Cerebellar cortex (tissue), 1 donor: Measurements from ENCODE around the gene NLE1.
"Not testable (repeated sequence)": the region's sequence is repeated elsewhere in the genome, so short reads cannot be mapped to it uniquely, and the experiment has no call there.

Experiments used
- DNase-seq: peaks from one replicate; pipeline ENCODE4 v3.0.0-alpha.2; 2015; ENCODE audit warnings: low spot score

The NLE1 gene

DNA sequence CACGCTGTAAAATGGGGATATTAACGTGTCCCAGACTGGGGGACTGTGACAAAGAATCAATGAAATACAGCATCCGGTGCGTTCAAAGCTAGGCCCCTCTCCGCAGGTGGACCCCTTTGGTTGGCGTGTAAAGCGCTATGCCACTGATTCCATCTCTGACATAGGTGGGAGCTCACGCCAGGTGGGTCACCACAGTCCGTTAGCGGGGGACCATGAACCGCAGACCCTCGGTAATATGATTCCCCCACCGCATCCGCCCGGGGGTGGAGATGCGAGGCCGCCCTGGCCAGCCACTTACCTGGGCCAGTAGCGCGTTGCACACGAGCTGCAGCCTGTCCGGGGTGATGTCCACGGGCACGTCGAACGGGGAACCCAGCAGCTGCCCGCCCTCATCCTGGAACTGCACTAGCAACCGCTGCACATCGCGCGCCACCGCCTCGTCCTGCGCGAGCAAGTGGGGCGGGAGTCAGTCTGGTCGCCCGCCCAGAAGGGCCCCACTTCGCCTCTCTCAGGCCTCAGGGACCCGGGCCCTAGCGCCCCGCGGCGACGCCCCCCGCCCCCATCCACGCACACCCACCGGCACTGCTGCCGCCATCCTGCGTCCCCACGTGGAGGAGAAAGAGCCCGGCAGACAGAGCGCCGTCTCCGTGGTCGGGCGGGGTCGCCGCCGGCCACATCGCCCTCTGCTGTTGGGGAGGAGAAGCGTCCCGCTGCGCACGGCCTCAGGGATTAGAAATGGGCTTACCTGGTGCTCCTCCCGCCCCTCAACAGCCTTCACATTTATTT is at the start of gene NLE1:
NLE1 (minus strand) TSS at position 623 of the 786 bp plus-strand sequence; CDS start at position 595, 28 bp downstream.
- peak; percentile 75 for DNase-seq

DNA sequence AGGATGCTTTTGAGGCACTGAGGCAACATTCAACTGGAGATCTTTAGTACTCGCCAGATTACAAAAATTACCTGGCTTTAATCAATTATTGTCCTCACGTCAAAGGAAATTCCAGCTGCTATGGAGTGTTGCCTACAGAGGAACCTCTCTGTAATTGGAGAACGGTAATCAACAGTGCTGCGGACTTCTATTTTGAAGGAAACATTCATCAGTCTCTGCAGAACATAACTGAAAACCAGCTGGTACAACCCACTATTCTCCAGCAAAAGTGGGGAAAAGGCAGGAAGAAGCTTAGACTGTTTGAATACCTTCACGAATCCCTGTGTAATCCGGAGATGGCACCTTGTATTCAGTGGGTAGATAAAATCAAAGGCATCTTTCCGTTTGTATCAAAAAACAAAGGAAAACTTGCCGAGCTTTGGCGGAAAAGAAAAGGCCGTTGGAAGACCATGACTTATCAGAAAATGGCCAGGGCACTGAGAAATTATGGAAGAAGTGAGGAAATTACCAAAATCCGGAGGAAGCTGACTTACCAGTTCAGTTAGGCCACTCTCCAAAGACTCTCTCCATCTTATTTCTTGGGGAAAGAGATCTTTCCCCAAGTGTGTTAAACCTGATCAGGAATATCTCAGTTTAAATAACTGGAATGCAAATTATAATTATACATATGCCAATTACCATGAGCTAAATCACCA is 49.0 kb upstream of the NLE1 start:
- no peak for DNase-seq

DNA sequence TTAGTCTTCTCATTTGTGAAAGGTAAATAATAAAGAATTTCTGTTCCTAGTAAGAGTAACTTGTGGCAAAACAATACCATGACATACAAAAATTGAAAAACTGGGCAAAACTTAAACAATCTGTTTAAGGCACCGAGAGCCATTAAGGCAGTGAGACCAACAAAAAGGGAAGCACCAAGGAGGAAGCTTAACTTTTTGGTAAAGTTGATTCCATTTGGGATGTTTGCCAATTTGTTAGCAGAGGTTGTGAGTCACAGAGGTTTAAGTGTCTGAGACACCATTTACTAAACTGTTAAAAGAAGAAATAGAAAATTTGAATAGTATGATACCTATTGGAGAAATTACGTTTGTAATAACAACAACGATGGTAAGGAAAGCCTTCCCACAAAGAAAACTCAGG is 47.2 kb upstream of the NLE1 start:
- DNase-seq: no peak

DNA sequence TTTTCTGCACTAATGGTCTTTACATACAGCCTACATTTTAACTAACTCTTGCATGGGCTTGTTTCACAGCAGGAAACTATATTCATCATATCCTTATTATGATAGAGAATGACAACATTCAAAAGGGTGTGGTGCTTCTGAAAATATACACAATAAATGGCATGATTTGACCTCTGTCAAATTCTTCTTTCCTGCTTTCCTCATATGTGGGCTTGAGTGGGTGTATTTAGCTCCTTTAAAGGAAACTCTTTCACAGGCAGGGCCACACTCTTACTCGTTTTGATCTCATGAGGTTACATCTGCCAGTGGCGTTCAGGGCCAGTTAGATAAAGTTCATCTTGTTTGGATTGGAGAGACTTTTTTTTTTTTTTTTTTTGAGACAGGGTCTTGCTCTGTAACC is 46.0 kb upstream of the NLE1 start:
- DNase-seq: no peak

DNA sequence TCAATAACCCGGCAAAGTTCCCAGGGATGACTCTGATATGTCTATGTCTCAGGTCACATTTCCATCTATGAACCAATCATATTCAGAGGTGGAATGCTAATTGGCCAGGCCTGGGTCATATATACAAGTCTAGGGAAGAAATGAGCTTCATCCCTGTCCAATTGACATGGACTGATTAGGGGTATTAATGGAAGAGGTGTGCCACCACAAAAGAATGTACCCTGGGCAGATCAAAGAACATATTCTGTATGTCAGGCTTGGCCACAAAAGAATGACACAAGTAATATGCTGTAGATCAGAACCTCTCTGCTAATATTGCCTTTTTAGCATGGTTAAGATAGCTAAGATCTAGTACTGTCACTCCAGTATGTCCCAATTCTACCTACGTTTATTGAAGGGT is 45.4 kb upstream of the NLE1 start:
- no peak for DNase-seq

DNA sequence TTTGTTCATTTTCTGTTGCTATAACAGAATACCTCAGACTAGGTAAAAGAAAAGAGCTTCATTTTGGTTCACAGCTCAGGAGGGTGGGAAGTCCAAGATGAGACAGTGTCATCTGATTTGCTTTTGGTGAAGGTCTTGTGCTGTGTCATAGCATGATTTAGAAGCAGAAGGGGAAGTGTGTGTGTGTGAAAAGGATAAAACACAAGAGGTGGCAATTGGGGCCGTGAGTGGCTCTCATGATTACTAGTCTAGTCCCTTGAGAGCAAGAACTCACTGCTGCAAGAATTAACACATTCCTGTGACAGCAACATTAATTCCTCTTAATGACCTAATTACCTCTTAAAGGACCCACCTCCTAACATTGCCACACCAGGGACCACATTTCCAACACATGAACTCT is 43.7 kb upstream of the NLE1 start:
- no peak for DNase-seq

DNA sequence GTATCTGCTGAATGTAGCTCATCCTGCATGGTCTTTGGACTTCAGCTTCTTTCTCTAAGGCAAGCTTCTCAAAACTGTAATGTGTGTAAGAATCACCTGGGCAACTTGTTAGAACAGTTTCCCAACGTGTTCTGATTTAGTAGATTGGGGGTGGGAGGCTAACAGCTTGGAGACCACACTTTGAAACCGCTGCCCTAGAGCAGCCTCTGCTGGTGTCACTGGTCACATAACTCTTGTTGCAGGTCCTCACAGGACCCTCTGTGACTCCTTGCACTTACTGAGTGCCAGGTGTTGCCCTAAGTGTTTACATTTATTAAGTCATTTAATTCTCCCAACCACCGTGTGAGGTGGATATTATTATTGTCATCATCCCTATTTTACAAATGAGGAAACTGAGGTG is 42.2 kb upstream of the NLE1 start:
- no peak for DNase-seq

DNA sequence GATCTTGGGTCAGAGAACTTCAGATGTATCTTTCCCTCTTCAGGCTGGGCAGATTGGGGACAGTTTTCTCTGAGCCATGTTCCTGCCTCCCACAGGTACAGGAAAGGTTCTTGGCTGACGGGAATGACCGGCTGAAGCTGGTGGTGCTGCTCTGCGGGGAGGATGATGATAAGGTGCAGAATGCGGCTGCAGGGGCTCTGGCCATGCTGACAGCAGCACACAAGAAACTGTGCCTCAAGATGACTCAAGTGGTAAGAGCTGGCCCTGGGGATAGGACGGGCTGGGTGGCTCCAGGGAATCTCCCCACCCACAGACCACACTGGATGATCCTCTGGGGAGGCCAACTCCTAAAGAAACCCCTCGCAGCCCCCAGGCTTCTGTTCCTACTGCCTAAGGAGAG is 41.2 kb upstream of the NLE1 start:
- DNase-seq: no peak

DNA sequence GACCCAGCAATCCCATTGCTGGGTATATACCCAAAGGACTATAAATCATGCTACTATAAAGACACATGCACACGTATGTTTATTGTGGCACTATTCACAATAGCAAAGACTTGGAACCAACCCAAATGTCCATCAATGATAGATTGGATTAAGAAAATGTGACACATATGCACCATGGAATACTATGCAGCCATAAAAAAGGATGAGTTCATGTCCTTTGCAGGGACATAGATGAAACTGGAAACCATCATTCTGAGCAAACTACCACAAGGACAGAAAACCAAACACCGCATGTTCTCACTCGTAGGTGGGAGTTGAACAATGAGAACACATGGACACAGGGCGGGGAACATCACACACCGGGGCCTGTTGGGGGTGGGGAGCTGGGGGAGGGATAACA is 37.3 kb upstream of the NLE1 start:
- not testable (repeated sequence) for DNase-seq

DNA sequence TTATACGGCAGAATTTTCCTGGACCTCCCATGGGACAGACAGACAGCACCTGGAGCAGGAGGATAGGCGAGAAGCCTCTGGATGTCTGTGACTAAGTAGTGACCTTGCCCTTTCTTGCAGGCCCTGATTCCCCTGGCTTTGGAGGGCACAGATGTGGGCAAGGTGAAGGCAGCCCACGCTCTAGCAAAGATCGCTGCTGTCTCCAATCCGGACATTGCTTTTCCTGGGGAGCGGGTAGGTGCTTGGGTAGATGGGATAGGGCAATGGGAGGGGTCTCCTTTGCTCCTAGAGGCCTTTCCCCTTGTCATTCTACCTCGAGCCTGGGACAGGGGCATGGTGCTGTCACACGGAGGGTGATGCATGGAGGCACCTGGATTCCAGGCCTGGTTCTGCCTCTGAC is 34.8 kb upstream of the NLE1 start:
- no peak for DNase-seq

DNA sequence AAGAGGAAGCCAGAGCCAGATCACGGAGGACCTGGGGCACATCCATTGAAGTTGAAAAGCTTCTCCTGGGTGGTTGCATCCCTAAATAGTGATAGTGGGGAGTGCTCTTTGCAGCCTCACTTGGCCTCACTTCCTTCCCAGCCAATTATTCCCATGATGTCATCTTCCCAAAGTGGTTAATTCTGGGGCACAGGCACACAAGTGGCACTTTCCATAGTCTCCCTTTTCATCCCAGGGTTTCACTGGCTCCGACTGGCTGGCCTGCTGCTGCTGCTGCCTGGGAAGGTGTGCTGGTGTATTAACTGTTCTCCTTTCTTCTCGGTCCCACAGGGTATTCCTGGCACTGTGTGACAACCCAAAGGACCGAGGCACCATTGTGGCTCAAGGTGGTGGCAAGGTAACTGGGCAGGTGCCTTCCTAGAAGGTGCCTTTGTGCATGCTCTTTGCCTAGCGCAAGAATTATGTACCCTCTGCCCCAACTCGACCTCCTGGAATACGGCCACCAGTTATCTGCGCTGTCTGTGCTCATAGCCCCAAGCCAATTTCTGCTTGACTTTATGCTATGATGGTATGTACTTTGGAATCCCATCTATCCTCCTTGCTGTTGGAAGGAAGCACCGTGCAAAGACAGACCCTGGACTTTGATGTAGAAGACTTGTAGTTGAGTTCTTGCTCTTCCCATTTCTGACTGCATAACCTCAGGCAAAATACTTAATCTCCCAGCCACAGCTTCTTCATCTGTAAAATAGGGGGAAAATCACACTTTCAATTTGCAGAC is 33.7 kb upstream of the NLE1 start:
- DNase-seq: no peak

DNA sequence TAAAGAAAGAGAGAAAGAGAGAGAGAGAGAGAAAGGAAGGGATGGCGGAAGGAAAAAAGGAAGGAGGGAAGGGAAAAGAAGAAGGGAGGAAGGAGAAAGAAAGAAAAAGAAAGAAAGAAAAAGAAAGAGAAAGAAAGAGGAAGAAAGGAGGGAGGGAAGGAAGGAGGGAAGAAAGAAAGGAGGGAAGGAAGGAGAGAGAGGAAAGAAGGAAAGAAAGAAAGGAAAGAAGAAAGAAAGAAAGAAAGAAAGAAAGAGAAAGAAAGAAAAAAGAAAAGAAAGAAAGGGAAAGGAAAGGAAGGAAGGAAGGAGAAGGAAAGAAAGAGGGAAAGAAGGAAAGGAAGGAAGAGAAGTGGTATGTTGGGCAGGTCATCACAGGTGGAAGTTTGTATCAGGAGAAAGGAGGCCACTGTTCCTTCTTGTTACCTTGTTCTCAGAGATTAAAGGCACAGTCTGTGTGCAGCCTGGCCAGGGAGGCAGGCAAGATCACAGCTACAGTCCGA is 32.8 kb upstream of the NLE1 start:
- DNase-seq: no peak

DNA sequence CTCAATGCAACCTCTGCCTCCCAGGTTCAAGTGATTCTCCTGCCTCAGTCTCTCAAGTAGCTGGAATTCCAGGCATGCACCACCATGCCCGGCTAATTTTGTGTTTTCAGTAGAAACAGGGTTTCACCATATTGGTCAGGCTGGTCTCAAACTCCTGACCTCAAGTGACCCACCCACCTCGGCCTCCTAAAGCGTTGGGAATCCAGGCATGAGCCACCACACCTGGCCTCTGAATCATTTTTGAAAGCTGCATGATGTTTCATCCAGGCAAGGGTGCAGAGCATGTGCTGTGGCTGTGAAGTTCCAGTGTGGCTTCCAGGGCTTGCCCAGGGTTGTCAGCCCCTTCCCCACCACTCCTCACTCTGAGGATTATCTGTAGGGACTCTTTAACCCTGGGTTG is 30.2 kb upstream of the NLE1 start:
- not testable (repeated sequence) for DNase-seq

DNA sequence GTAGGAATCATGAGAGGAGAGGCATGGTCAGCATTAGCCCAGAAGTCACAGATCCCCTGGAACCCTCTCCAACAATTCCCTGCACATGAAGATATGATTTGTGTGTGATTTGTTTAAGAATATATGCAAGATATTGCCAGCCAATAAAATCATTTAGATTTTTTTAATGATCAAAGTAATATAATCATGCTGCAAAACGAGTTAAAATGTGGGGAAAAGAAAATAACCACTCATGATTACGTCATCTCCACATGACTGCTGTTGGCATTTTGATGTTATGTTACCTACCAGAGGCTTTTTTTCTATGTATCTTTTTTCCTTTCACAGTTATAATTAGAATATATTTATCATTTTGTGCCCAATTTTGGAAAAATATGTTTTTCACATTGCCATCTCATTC is 29.7 kb upstream of the NLE1 start:
- DNase-seq: no peak

DNA sequence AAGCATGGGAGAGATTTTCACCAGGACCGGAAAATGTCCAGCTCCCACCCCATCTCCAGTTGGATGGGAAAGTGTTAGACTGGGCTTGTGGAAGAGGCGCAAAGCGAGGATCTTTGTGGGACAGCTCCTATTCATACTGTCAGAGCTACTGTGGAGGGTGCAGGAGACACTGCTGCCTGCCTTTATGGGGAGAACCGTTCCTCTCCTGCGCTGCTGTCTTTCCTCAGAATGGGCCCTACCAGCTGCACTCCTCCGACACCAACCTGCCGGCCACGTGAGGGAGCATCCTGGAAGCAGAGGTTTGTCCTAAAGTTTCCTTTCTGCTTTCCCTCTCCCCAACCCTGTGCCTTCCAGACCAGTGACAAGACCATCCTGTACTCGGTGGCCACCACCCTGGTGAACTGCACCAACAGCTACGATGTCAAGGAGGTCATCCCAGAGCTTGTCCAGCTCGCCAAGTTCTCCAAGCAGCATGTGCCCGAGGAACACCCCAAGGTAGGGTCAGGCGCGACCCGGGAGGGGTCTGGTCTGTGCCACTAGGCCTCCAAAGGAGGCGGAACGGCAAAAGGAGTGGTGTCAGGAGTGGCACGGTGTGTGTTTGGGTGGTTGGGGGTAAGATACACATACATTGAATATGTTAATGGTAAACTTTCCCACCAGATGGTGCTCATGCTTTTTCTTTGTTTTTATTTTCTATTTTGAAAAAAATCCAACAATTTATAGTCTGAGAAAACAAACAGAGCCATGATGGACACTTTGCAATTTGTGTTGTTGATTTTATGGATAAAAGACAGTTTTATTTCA is 29.1 kb upstream of the NLE1 start:
- DNase-seq: peak; percentile 1

DNA sequence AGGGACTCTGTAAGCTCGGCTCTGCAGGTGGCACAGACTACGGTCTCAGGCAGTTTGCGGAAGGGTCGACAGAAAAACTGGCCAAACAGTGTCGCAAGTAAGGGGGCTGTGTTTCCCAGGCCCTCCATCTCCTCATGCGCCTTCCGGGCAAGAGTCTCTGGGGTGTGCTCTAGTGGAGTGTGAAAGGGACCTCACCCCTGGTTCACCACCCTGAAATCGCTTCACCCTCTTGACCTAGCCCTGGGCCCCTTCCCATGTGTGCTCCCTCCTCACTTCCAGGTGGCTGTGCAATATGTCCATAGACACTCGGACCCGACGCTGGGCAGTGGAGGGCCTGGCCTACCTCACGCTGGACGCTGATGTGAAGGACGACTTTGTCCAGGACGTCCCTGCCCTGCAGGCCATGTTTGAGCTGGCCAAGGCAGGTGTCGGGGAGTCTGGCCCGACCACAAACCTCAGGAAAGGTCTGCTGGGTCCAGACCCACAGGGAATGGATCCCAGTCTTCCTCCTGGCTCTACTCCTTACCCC is 27.8 kb upstream of the NLE1 start:
- DNase-seq: no peak

DNA sequence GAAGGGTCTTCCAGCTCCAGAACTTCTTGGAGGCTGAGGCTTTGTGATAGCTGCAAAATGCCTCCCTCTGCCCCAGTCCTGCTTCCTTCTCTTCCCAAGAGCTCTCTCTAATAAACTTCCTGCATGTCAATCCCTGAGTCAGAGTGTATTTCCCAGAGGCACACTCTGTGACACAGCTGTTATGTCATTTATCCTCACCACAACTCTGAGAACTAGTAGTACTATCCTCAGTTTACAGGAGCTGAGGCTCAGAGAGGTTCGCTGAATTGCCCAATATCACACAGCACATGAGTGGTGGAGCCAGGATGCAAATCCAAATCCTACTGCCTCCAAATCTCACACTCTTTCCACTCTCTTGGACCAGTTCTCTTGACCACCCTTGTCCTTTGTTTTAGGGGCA is 25.6 kb upstream of the NLE1 start:
- no peak for DNase-seq

DNA sequence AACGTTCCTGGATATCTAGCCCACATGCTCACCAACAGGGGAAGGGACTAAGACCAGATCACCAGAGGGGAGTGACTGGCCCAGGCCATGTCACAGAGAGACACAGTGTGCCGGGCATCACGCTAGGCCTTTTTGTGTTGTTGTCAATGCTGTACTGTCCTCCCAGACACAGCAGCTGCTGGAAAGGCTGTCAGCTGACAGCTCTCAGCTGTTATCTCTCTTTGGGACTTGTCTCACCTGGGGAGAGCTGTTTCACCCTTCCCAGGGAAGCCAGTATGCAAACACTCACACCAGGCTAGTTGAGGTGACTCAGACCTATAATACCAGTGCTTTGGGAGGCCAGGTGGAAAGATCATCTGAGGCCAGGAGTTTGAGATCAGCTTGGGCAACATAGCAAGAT is 24.9 kb upstream of the NLE1 start:
- no peak for DNase-seq

DNA sequence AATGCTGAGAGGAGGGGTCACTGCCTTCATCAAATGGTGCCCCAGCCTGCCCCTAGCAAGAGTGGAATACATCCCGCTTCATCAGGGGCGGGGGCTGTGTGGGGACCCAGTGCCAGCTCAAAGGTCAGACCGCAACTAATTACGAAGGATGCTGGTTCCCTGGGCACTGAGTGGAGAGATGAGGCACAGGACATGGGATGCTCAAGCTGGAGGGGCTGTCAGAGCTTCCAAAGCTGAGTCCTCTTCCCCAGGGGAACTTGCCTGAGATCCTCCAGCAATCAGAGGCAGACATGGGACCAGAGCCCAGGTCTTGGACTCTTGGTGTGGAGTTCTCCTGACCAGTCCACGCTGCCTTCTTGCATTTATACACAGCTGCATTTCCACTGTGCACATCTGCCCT is 24.4 kb upstream of the NLE1 start:
- no peak for DNase-seq

DNA sequence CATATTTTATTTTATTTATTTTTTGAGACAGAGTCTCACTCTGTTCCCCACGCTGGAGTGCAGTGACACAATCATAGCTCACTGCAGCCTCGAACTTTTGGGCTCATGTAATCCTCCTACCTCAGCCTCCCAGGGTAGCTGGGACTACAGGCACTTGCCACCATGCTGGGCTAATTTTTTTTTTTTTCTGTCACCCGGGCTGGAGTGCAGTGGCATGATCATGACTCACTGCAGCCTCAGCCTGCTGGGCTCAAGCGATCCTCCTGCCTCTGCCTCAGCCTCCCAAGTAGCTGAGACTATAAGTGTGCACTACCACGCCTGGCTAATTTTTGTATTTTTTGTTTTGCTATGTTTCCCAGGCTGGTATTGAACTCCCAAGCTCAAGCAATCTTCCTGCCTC is 22.6 kb upstream of the NLE1 start:
- DNase-seq: no peak

DNA sequence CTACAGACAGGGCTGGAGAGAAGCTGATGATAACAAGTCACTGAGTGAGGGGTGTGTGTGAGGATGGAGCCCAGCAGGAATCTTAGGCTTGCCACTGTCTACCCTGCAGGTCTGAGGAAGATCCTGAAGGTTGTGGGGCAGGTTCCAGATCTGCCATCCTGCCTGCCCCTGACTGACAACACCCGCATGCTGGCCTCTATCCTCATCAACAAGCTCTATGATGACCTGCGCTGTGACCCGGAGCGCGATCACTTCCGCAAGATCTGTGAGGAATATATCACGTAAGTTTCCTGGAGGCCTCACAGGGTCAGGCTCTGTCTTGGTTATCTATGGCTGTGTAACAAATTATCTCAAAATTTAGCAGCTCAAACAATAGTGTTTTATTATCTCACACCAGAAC is 21.8 kb upstream of the NLE1 start:
- DNase-seq: no peak

DNA sequence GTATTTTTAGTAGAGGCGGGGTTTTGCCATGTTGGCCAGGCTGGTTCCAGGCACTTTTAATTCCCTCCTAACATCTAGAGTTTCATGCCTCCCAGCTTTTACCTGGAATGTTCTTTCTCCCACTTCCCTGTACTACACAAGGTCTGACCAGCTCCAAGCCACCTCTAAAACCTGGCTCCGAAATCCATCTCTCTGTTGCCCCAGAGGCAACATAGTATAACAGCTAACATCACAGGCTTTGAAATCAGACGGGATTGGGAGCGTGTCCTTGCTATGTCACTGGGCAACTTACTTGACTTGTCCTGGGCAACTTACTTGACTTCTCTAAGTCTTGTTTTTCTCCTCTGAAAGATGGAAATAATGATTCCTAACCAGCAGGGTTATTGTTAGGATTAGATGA is 20.7 kb upstream of the NLE1 start:
- no peak for DNase-seq
